ENCODE measurements around the gene METTL9. TPM values are rescaled to one million over a fixed set of nuclear protein-coding genes. Genes with fewer than 3 reads are reported as not detected.
"Not testable (repeated sequence)": the region's sequence is repeated elsewhere in the genome, so short reads cannot be mapped to it uniquely, and the experiment has no call there.

METTL9 gene
- total RNA-seq, 2 donors from 2014 or later = 104 to 114 TPM

GRCh38 chr16:21564367-21564766, 35.0 kb upstream of the METTL9 start:
- ATAC-seq; H3K9me3 Mint-ChIP-seq; H3K4me3 Mint-ChIP-seq; H3K27me3 Mint-ChIP-seq; DNase-seq (ENCODE audit: low spot score); H3K36me3 Mint-ChIP-seq; H3K27ac Mint-ChIP-seq; H3K4me1 Mint-ChIP-seq (ENCODE audit: low read depth in 2 of 2): not testable (repeated sequence)

GRCh38 chr16:21565507-21565860, 33.9 kb upstream of the METTL9 start:
- H3K4me1 Mint-ChIP-seq (ENCODE audit: low read depth in 2 of 2) = peaks cover 4 to 5% of the 10 kb centered on the region in 2 donors

GRCh38 chr16:21565861-21566669, 33.3 kb upstream of the METTL9 start:
- DNase-seq (ENCODE audit: low spot score) = no peak

More at GRCh38 chr16:21565507-21565860, 33.9 kb upstream of the METTL9 start:
- Mint-ChIP-seq H3K27me3 (peaks cover 0 to 2% of the 10 kb centered on the region in 2 donors), H3K4me3 (no peak overlapping the region), H3K36me3 (no peaks in the 10 kb centered on the region), H3K9me3 (no peaks in the 10 kb centered on the region), H3K27ac (no peak overlapping the region)
- DNase-seq (ENCODE audit: low spot score) (no peak), ATAC-seq (no peak)

GRCh38 chr16:21566891-21567414, 32.4 kb upstream of the METTL9 start:
- H3K27me3 Mint-ChIP-seq = peaks cover 0 to 7% of the 10 kb centered on the region in 2 donors
- DNase-seq (ENCODE audit: low spot score) = no peak

More at GRCh38 chr16:21565861-21566669, 33.3 kb upstream of the METTL9 start:
- Mint-ChIP-seq H3K27ac (no peak overlapping the region), H3K4me3 (no peak overlapping the region), H3K36me3 (no peaks in the 10 kb centered on the region), H3K9me3 (no peaks in the 10 kb centered on the region), H3K4me1 (ENCODE audit: low read depth in 2 of 2) (peaks cover 4 to 5% of the 10 kb centered on the region in 2 donors), H3K27me3 (peaks cover 0 to 3% of the 10 kb centered on the region in 2 donors)
- ATAC-seq = no peak

GRCh38 chr16:21567496-21567895, 31.9 kb upstream of the METTL9 start:
- not testable (repeated sequence) for DNase-seq (ENCODE audit: low spot score); H3K9me3 Mint-ChIP-seq; H3K27me3 Mint-ChIP-seq; H3K4me3 Mint-ChIP-seq; ATAC-seq; H3K27ac Mint-ChIP-seq; H3K36me3 Mint-ChIP-seq; H3K4me1 Mint-ChIP-seq (ENCODE audit: low read depth in 2 of 2)

More at GRCh38 chr16:21566891-21567414, 32.4 kb upstream of the METTL9 start:
- ATAC-seq = peak in 1 of 2 donors; percentile 43
- H3K4me3 Mint-ChIP-seq = no peak overlapping the region
- H3K36me3 Mint-ChIP-seq = no peaks in the 10 kb centered on the region
- H3K4me1 Mint-ChIP-seq (ENCODE audit: low read depth in 2 of 2) = peaks cover 4 to 5% of the 10 kb centered on the region in 2 donors
- H3K9me3 Mint-ChIP-seq = no peaks in the 10 kb centered on the region
- H3K27ac Mint-ChIP-seq = no peak overlapping the region

GRCh38 chr16:21568502-21569189, 30.7 kb upstream of the METTL9 start:
- H3K27ac Mint-ChIP-seq = no peak overlapping the region
- H3K36me3 Mint-ChIP-seq = no peaks in the 10 kb centered on the region
- H3K4me1 Mint-ChIP-seq (ENCODE audit: low read depth in 2 of 2) = peaks cover 4 to 5% of the 10 kb centered on the region in 2 donors
- H3K4me3 Mint-ChIP-seq = no peak overlapping the region
- no peak for DNase-seq (ENCODE audit: low spot score)
- H3K27me3 Mint-ChIP-seq = peaks cover 0 to 7% of the 10 kb centered on the region in 2 donors
- no peaks in the 10 kb centered on the region for H3K9me3 Mint-ChIP-seq
- no peak for ATAC-seq

- ATAC-seq (no peak), DNase-seq (ENCODE audit: low spot score) (no peak)
- Mint-ChIP-seq H3K4me3 (no peak overlapping the region), H3K36me3 (no peaks in the 10 kb centered on the region), H3K27ac (no peak overlapping the region), H3K27me3 (peaks cover 0 to 7% of the 10 kb centered on the region in 2 donors), H3K9me3 (no peaks in the 10 kb centered on the region), H3K4me1 (ENCODE audit: low read depth in 2 of 2) (peaks cover 4 to 5% of the 10 kb centered on the region in 2 donors)
These were observed 28.7 kb upstream of the METTL9 start for GRCh38 chr16:21570676-21571017.

- not testable (repeated sequence) for H3K4me1 Mint-ChIP-seq (ENCODE audit: low read depth in 2 of 2); H3K27ac Mint-ChIP-seq; H3K4me3 Mint-ChIP-seq; DNase-seq (ENCODE audit: low spot score); ATAC-seq; H3K9me3 Mint-ChIP-seq; H3K36me3 Mint-ChIP-seq
- peaks cover 0 to 12% of the 10 kb centered on the region in 2 donors for H3K27me3 Mint-ChIP-seq
These were observed 25.9 kb upstream of the METTL9 start for GRCh38 chr16:21573506-21573905.

- no peak overlapping the region for H3K27ac Mint-ChIP-seq
- H3K4me3 Mint-ChIP-seq = no peak overlapping the region
- DNase-seq (ENCODE audit: low spot score) (no peak), ATAC-seq (no peak)
- H3K36me3 Mint-ChIP-seq = no peaks in the 10 kb centered on the region
- no peaks in the 10 kb centered on the region for H3K4me1 Mint-ChIP-seq (ENCODE audit: low read depth in 2 of 2)
- peaks cover 0 to 13% of the 10 kb centered on the region in 2 donors for H3K27me3 Mint-ChIP-seq
- no peaks in the 10 kb centered on the region for H3K9me3 Mint-ChIP-seq
These were observed 25.0 kb upstream of the METTL9 start for GRCh38 chr16:21574372-21574771.

- not testable (repeated sequence) for H3K27me3 Mint-ChIP-seq; H3K36me3 Mint-ChIP-seq; H3K4me3 Mint-ChIP-seq; H3K4me1 Mint-ChIP-seq (ENCODE audit: low read depth in 2 of 2); DNase-seq (ENCODE audit: low spot score); H3K9me3 Mint-ChIP-seq; ATAC-seq; H3K27ac Mint-ChIP-seq
These were observed 23.1 kb upstream of the METTL9 start for GRCh38 chr16:21576323-21576722.

- not testable (repeated sequence) for ATAC-seq; H3K4me3 Mint-ChIP-seq; H3K4me1 Mint-ChIP-seq (ENCODE audit: low read depth in 2 of 2); H3K27me3 Mint-ChIP-seq; H3K36me3 Mint-ChIP-seq; H3K9me3 Mint-ChIP-seq; H3K27ac Mint-ChIP-seq; DNase-seq (ENCODE audit: low spot score)
These were observed 21.9 kb upstream of the METTL9 start for GRCh38 chr16:21577487-21577886.

- not testable (repeated sequence) for H3K27ac Mint-ChIP-seq, H3K36me3 Mint-ChIP-seq
These were observed 21.1 kb upstream of the METTL9 start for GRCh38 chr16:21578311-21578710.

GRCh38 chr16:21580131-21580530, 19.2 kb upstream of the METTL9 start:
- DNase-seq (ENCODE audit: low spot score); H3K27me3 Mint-ChIP-seq; H3K4me1 Mint-ChIP-seq (ENCODE audit: low read depth in 2 of 2); H3K4me3 Mint-ChIP-seq; H3K27ac Mint-ChIP-seq; H3K9me3 Mint-ChIP-seq; H3K36me3 Mint-ChIP-seq: not testable (repeated sequence)
- peak in 1 of 2 donors; percentile 15 for ATAC-seq

More at GRCh38 chr16:21578311-21578710, 21.1 kb upstream of the METTL9 start:
- not testable (repeated sequence) for H3K27me3 Mint-ChIP-seq; H3K9me3 Mint-ChIP-seq; H3K4me3 Mint-ChIP-seq; DNase-seq (ENCODE audit: low spot score); ATAC-seq; H3K4me1 Mint-ChIP-seq (ENCODE audit: low read depth in 2 of 2)

GRCh38 chr16:21580807-21581206, 18.6 kb upstream of the METTL9 start:
- DNase-seq (ENCODE audit: low spot score) = no peak
- H3K27me3 Mint-ChIP-seq = peaks cover 0 to 6% of the 10 kb centered on the region in 2 donors
- H3K27ac Mint-ChIP-seq = no peak overlapping the region
- H3K36me3 Mint-ChIP-seq = no peaks in the 10 kb centered on the region
- no peaks in the 10 kb centered on the region for H3K4me1 Mint-ChIP-seq (ENCODE audit: low read depth in 2 of 2)
- H3K4me3 Mint-ChIP-seq = no peak overlapping the region
- no peaks in the 10 kb centered on the region for H3K9me3 Mint-ChIP-seq
- no peak for ATAC-seq

Data from natural killer cell treated with Interleukin-12 subunit alpha and Interleukin-12 subunit beta and Interleukin-15 and Interleukin-18, amount 100 ng/mL, for 72 hours (primary cell).